Neural cell (in vitro differentiated cells): Measurements from ENCODE around the gene TFCP2.

Experiments used
- EP300 ChIP-seq: fragments of 450-650 bp; conservative IDR thresholded peaks from 2 replicates; pipeline ENCODE4 v1.6.1; 2014; ENCODE audit warnings: antibody characterized with exemption, mild to moderate bottlenecking, moderate library complexity; ENCODE audit not compliant: poor library complexity, severe bottlenecking
- EZH2 ChIP-seq: fragments of 200-600, 300-800 bp; shearing (Covaris generic), sonication (generic); IDR thresholded peaks from 2 replicates; pipeline ENCODE4 v1.6.1; 2014; ENCODE audit warnings: antibody characterized with exemption, low read length, borderline replicate concordance, mild to moderate bottlenecking; ENCODE audit not compliant: insufficient read depth, poor library complexity, severe bottlenecking
- MXI1 ChIP-seq: fragments of 450-650 bp; conservative IDR thresholded peaks from 2 replicates; pipeline ENCODE4 v1.6.1; 2014; ENCODE audit warnings: antibody characterized with exemption, mild to moderate bottlenecking; ENCODE audit not compliant: poor library complexity, severe bottlenecking
- POLR2AphosphoS5 ChIP-seq: IDR thresholded peaks from 2 replicates; pipeline ENCODE4 v1.6.1; 2012
- RAD21 ChIP-seq: fragments of 450-650 bp; conservative IDR thresholded peaks from 2 replicates; pipeline ENCODE4 v1.6.1; 2014; ENCODE audit warnings: antibody characterized with exemption, mild to moderate bottlenecking, moderate library complexity
- SMC3 ChIP-seq: fragments of 450-650 bp; conservative IDR thresholded peaks from 2 replicates; pipeline ENCODE4 v1.6.1; 2014; ENCODE audit warnings: antibody characterized with exemption, mild to moderate bottlenecking, moderate library complexity; ENCODE audit not compliant: poor library complexity
- TAF1 ChIP-seq: IDR thresholded peaks from 2 replicates; pipeline ENCODE4 v1.6.1; 2012; ENCODE audit warnings: low read depth
- TF ChIP-seq, protein P1 (sequence below): fragments of 450-650 bp; IDR thresholded peaks from 2 replicates; pipeline ENCODE4 v1.5.1; 2014; ENCODE audit warnings: antibody characterized with exemption, mild to moderate bottlenecking, moderate library complexity; ENCODE audit not compliant: poor library complexity, severe bottlenecking
- TF ChIP-seq, protein P2 (sequence below): IDR thresholded peaks from 2 replicates; pipeline ENCODE4 v1.6.1; 2012; ENCODE audit warnings: borderline replicate concordance

- TF ChIP-seq, protein P1, sequence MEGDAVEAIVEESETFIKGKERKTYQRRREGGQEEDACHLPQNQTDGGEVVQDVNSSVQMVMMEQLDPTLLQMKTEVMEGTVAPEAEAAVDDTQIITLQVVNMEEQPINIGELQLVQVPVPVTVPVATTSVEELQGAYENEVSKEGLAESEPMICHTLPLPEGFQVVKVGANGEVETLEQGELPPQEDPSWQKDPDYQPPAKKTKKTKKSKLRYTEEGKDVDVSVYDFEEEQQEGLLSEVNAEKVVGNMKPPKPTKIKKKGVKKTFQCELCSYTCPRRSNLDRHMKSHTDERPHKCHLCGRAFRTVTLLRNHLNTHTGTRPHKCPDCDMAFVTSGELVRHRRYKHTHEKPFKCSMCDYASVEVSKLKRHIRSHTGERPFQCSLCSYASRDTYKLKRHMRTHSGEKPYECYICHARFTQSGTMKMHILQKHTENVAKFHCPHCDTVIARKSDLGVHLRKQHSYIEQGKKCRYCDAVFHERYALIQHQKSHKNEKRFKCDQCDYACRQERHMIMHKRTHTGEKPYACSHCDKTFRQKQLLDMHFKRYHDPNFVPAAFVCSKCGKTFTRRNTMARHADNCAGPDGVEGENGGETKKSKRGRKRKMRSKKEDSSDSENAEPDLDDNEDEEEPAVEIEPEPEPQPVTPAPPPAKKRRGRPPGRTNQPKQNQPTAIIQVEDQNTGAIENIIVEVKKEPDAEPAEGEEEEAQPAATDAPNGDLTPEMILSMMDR = no peak
- TF ChIP-seq RAD21 (no peak), EZH2 (no peak), POLR2AphosphoS5 (no peak), EP300 (no peak), MXI1 (no peak), TAF1 (no peak), SMC3 (no peak)
- TF ChIP-seq, protein P2, sequence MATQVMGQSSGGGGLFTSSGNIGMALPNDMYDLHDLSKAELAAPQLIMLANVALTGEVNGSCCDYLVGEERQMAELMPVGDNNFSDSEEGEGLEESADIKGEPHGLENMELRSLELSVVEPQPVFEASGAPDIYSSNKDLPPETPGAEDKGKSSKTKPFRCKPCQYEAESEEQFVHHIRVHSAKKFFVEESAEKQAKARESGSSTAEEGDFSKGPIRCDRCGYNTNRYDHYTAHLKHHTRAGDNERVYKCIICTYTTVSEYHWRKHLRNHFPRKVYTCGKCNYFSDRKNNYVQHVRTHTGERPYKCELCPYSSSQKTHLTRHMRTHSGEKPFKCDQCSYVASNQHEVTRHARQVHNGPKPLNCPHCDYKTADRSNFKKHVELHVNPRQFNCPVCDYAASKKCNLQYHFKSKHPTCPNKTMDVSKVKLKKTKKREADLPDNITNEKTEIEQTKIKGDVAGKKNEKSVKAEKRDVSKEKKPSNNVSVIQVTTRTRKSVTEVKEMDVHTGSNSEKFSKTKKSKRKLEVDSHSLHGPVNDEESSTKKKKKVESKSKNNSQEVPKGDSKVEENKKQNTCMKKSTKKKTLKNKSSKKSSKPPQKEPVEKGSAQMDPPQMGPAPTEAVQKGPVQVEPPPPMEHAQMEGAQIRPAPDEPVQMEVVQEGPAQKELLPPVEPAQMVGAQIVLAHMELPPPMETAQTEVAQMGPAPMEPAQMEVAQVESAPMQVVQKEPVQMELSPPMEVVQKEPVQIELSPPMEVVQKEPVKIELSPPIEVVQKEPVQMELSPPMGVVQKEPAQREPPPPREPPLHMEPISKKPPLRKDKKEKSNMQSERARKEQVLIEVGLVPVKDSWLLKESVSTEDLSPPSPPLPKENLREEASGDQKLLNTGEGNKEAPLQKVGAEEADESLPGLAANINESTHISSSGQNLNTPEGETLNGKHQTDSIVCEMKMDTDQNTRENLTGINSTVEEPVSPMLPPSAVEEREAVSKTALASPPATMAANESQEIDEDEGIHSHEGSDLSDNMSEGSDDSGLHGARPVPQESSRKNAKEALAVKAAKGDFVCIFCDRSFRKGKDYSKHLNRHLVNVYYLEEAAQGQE = no peak
These were observed 13.6 kb upstream of the TFCP2 start for GRCh38 chr12:51186465-51187085.
